Activated naive CD4-positive, alpha-beta T cell treated with anti-CD3 and anti-CD28 coated beads, Interleukin-2, amount 50 U/mL, for 72 hours (primary cell): Measurements from ENCODE around the gene ROR2. TPM values are rescaled to one million over a fixed set of nuclear protein-coding genes. Genes with fewer than 3 reads are reported as not detected.
A peak's percentile ranks its signal among the peaks of the same experiment; 100 is the strongest.

Source experiments
- ATAC-seq, 2 donors: fragments of 150-1000 bp; cut with Tn5 transposase; 2 replicates each; pipeline ENCODE4 v1.10.0; 2021; ENCODE audit warnings: mild to moderate bottlenecking in 2 of 2, moderate library complexity in 2 of 2
- DNase-seq, 2 donors: peaks; one replicate each; pipeline ENCODE4 v3.0.0; 2021 to 2022; ENCODE audit warnings: low spot score in 2 of 2
- H3K27ac Mint-ChIP-seq, 2 donors: one replicate each; pipeline ENCODE4 v1.8.0; 2022; ENCODE audit warnings: mild to moderate bottlenecking in 2 of 2, mixed read lengths in 2 of 2
- H3K36me3 Mint-ChIP-seq, 2 donors: one replicate each; pipeline ENCODE4 v1.8.0; 2022; ENCODE audit warnings: mixed read lengths in 2 of 2
- H3K9me3 Mint-ChIP-seq, 2 donors: one replicate each; pipeline ENCODE4 v1.8.0; 2022; ENCODE audit warnings: mixed read lengths in 2 of 2
- total RNA-seq, 2 donors: library from RNA; stranded (reverse); gene quantifications; one replicate each; pipeline ENCODE4 v1.2.3, GENCODE V29; 2022

Gene ROR2
- total RNA-seq, 2 donors from 2014 or later = not detected

DNA sequence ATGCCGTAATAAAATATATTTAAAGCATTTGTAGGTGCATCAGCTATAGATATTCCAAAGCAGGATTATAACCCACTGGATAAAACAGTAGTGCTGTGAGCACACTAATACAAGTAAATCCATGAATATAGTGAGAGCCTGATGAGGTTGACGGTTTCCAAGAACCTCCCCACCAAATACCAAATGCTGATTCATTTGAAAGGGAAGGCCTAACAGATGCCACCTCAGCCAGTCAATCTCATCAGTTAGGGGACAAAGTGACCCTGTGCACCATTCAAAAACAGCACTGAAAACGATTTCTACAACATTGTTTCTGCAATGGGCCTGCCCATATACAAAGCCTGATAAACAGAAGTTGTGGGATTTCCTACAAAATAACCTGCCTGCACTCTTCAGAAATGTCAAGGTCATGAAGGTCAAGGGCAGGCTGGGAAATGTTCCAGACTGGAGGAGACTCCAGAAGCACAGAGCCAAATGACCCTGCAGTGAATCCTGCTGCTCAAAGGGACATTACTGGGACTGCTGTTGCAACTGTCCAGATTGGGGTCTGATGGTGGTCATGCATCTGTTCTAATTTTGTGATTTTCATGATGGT lies 69.6 kb downstream of the ROR2 start:
- Mint-ChIP-seq H3K27ac (no peak overlapping the region), H3K9me3 (no peaks in the 10 kb centered on the region), H3K36me3 (no peaks in the 10 kb centered on the region)
- DNase-seq = no peak
- ATAC-seq = no peak

DNA sequence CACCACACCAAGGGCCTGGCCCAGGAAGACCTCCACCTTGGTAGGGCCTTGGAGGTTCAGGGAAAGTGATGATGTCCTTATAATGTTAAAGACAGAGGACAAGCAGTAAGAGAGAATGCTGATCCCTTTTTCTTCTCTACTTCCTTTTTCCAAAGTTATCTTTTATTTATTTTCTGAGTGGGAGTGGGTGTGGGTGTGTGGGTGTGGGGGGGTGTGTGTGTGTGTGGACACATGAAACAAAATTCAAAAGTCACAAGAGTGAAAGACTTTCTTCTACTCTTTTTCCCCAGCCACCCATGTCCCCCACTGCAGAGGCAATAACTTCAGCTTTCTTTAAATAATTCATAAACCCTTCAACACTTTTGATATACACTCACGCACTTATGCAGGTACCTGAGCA lies 70.8 kb downstream of the ROR2 start:
- Mint-ChIP-seq H3K27ac (no peak overlapping the region), H3K9me3 (no peaks in the 10 kb centered on the region), H3K36me3 (no peaks in the 10 kb centered on the region)
- ATAC-seq (no peak), DNase-seq (no peak)

DNA sequence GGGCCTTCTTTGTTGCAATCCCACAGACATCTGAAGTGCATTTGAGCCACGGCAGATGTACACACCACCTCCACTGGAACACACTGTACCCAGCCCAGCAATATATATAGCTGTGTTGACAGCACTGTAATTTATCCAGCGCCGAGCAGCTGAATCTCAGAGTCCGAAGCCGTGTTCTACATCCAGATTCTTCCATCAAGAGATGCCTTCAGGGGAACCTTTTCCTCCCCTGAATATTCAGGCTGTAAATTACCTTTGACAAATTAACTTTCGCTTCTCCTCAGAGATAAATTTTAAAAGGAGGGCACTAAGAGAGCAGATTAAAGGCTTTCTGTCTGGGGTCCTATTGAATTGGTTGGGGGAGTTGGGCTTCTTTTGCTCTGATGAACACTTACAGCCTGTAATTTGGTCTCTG lies 76.4 kb downstream of the ROR2 start:
- H3K36me3 Mint-ChIP-seq = no peaks in the 10 kb centered on the region
- H3K27ac Mint-ChIP-seq = no peak overlapping the region
- ATAC-seq (no peak), DNase-seq (no peak)
- H3K9me3 Mint-ChIP-seq = no peaks in the 10 kb centered on the region

DNA sequence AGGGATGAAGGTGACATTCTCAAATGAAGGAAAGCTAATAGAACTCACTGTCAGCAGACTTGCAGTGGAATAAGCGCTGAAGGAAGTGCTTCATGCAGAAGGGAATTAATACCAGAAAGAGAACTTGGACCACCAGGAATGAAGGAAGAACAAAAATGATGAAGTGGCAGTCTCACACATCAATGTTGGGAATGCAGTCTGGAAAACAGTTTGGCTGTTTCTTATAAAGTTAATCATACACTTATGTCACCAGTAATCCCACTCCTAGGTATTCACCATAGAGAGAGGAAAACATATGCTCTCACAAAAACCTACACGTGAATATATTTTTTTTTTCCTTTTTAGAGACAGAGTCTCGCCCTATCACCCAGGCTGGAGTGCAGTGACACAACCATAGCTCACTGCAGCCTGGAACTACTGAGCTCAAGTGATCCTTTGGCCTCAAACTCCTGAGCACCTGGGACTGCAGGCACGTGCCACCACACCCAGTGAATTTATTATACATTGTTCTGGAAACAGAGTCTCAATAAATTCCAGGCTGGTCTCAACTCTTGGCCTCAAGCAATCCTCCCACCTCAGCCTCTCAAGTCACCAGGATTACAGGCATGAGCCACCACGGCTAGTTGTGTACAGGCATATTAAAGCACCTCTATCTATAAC lies 81.2 kb downstream of the ROR2 start:
- Mint-ChIP-seq H3K36me3 (no peaks in the 10 kb centered on the region), H3K27ac (no peak overlapping the region), H3K9me3 (no peaks in the 10 kb centered on the region)
- ATAC-seq (no peak), DNase-seq (no peak)

DNA sequence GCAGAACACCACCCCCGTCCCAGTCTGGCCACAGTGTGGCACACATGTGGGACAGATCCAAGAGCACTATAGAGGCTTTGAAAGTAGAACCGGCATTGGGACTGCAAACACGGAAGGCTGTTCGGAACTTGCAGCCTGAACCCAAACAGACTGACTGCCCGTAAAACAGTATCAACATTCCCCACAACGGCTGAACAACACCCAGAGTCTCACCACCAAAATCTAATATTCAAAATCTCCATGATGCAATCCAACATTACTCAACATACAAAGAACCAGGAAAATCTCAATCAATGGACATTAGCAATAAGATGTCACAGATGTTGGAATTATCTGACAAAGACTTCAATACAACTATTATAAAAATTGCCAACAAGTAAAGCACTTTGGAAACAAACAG lies 82.3 kb downstream of the ROR2 start:
- H3K9me3 Mint-ChIP-seq = no peaks in the 10 kb centered on the region
- no peak overlapping the region for H3K27ac Mint-ChIP-seq
- no peaks in the 10 kb centered on the region for H3K36me3 Mint-ChIP-seq
- ATAC-seq = no peak
- no peak for DNase-seq

DNA sequence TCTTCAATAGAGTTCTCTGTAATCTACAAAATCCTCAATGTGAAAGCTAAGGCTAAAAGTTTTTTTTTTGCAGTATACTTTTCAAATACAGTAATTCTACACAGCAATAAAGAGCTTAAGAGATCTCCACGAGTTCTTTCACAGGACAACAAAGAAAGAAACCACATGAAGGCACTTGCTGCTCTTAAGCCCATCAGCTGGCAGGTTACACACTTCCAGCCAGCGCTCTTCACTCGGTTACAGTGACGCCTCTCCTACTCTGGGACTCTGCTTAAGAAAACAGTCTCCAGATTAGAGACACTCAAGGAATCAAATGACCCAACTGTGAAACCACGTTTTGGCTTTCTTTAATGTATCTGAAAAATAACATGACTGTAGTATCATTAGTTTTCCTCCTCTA lies 85.0 kb downstream of the ROR2 start:
- ATAC-seq (no peak), DNase-seq (no peak)
- Mint-ChIP-seq H3K36me3 (no peaks in the 10 kb centered on the region), H3K9me3 (no peaks in the 10 kb centered on the region), H3K27ac (no peak overlapping the region)

DNA sequence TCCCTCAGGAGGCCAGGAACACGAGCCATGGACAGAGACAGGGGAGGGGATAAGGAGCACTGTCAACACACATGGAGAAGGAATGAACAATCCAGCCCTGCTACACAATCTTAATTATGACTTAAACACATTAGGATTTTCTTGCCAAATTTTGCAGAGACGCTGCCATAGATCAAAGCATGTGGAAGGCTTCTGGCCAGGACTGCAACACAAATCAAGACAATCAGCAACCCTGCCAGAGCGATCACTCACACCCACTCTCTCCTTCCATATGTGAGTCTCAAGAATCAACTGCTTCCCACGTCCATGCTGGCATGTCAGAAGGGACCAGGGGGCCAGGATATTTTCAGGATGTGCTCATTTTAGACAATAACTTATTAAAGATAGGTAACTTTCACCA lies 85.6 kb downstream of the ROR2 start:
- no peaks in the 10 kb centered on the region for H3K9me3 Mint-ChIP-seq
- DNase-seq (no peak), ATAC-seq (no peak)
- no peaks in the 10 kb centered on the region for H3K36me3 Mint-ChIP-seq
- no peak overlapping the region for H3K27ac Mint-ChIP-seq

DNA sequence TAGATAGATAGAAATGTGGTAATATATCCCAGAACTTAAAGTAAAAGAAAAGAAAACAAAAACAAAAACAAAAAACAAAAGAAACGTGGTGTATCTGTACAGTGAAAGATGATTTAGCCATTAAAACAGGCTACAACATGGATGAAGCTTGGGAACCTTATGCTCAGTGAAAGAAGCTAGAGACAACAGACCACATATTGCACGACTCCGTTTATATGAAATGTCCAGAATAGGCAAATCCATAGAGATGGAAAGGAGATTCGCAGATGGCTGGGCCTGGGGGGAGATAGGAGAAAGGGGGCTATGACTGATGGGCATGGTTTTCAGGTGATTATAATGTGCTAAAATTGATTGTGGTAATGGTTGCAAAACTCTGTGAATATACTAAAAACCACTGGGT lies 86.6 kb downstream of the ROR2 start:
- no peaks in the 10 kb centered on the region for H3K9me3 Mint-ChIP-seq
- no peak overlapping the region for H3K27ac Mint-ChIP-seq
- no peak for DNase-seq
- no peak for ATAC-seq
- H3K36me3 Mint-ChIP-seq = no peaks in the 10 kb centered on the region

DNA sequence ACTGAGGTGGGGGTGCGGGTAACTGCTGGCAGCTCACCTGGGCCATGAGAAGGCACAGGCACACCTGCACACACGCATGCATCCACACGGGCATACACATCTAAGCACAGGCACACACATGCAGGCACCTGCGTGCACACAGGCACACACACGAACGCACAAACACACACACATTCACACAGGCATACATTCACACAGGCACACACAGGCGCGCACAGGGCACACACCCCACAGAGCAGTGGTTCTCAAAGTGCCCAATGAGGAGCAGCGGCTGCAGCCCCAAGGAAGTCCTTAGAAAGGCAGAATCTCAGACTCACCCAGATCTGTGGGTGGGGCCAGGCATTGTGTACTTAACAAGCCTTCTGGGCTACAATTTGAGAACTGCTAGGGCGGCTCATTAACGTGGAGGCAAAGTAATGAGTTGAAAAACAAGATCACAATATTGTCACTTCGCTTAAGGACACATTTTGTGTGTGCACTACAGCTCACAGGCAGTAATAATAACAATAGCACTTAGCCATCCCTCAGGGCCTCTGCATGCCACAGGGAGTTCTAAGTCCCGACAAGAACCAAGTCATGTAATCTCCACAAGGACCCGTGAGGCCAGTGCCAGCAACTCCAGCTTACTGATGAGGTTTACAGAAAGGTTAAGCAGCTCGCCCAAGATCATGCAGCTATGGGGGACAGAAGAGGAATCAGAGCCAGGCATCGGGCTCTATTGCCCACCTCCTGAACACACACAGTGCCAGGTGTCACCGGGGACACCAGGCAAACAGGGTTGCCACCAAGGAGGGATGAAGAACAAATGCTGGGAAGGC lies 91.6 kb downstream of the ROR2 start:
- no peak for DNase-seq
- no peak for ATAC-seq
- Mint-ChIP-seq H3K36me3 (no peaks in the 10 kb centered on the region), H3K9me3 (no peaks in the 10 kb centered on the region), H3K27ac (no peak overlapping the region)

DNA sequence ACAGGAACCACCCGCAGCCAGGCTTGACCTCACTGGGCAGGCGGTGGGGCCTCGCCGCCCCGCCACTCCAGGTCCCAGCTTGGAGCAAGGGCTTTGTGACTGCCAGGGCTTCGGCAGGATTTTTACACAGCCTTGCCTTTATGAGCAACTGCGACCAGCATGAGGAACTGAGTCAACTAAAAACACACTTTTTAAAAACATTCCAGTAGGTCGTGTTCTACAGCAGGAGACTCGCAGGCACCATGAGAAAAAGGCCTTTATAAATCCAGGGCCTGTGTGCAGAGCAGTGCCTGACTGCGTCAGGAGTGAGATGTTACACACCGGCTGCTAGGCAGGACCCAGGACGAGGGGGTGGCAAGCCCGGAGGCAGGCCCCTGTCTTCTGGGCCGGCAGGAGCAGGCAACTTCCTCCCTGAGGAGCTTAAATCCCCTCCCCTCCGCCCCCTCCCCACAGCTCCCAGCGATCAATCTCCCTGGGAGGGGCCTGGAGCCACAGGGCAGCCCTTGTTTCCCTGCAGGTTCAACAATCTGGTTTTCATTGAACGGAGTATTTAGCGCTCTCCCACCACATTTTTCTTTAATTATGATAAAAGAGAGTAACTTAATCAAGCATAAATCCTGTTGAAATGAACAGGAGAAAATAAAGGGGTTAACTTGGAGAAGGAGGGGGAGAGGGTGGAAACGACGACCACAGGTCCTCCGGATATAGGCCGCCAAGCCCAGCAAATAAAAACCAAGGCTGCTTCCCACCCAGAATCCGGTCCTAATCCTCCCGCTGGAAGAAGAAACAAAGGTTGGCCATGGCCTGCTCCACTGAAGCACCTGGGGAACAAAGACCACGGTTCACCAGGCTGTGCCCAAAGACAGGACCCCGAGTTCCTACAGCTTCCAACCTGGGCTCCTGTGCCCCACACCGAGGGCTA lies 92.5 kb downstream of the ROR2 start:
- Mint-ChIP-seq H3K36me3 (no peaks in the 10 kb centered on the region), H3K27ac (peak overlapping the region in 1 of 2 donors; percentile 62), H3K9me3 (no peaks in the 10 kb centered on the region)
- ATAC-seq (no peak), DNase-seq (no peak)

DNA sequence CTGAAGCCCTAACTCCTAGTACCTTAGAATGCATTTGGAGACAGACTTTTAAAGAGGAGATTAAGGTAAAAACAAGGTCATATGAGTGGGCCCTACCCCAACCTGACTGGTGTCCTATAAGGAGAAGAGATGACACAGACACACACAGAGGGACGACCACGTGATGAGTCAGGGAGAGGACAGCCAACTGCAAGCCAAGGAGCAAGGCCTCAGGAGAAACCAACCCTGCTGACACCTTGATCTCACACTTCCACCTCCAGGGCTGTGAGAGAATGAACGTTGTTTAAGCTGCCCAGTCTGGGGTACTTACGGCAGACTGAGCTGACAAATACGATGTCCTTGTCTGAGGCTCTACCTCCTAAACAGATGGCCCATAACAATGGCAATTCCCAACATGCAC lies 93.6 kb downstream of the ROR2 start:
- no peak for DNase-seq
- Mint-ChIP-seq H3K27ac (no peak overlapping the region), H3K36me3 (no peaks in the 10 kb centered on the region), H3K9me3 (no peaks in the 10 kb centered on the region)
- ATAC-seq = peak; percentile 50 to 67

DNA sequence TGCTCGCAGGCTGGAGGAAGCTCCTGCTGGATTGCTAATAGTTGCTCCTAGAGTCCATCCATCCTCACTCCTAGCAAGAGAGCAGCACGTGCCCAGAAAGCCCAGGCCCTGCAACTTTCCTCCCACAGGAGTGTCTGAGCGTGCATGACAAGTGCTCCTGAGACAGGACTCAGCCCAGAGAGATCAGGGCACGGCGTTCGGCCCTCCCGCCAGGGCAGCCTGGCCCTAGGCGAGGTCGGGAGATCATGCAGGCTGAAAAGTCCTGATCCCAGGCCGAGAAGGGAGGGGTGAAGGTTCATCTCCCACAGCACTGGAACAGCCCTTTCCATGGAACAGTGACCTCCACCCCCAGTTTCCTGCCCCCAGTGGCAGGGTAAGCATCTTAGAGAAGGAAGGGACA lies 94.8 kb downstream of the ROR2 start:
- H3K36me3 Mint-ChIP-seq = no peaks in the 10 kb centered on the region
- no peak overlapping the region for H3K27ac Mint-ChIP-seq
- DNase-seq (no peak), ATAC-seq (no peak)
- H3K9me3 Mint-ChIP-seq = no peaks in the 10 kb centered on the region

DNA sequence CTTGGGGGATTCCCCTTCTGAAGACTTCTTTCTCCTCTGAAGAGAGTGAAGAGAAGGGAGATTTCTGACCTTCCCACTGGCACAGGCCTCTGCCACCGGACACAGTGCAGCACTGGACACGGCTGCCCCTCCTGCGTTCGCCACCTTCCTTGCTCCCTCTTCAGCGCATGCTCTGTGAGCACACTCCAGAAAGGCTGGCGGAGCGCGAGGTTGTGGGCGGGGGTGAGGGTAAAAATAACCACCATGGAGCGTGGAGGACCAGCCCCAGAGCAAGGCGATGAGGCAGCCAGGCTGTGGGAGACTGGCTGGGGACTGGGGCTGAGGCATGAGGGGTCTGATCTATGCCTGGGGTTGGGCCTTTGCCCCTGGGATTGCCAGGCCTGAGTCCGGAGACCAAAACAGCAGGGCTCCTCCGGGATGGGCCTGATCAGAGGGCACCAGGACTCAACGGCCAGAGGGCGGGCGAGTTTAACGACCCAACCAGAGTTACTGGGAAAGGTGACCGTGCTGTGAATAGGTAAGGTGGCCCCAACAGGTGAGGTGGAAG lies 97.2 kb downstream of the ROR2 start:
- Mint-ChIP-seq H3K36me3 (no peaks in the 10 kb centered on the region), H3K9me3 (no peaks in the 10 kb centered on the region), H3K27ac (no peak overlapping the region)
- ATAC-seq = no peak
- no peak for DNase-seq

DNA sequence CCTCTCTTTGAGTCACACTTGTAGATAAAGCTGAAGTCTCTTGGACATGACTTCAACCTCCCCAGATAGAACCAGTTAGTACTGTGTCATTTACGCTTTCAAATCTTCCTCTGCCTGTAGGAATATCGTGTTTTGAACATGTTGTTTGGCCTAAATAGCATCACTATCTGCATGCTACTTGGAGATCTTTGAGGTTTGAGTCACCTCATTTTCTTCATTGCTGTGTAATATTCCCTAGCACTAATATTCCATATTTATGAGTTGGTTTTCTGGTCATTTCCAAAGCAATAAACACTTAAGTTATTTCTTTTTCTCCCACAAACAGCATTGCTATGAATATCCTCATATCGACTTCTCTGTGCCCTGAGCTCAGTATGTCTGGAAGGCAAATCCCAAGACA lies 100.3 kb downstream of the ROR2 start:
- ATAC-seq = no peak
- no peak for DNase-seq
- H3K27ac Mint-ChIP-seq = no peak overlapping the region
- no peaks in the 10 kb centered on the region for H3K9me3 Mint-ChIP-seq
- H3K36me3 Mint-ChIP-seq = no peaks in the 10 kb centered on the region

DNA sequence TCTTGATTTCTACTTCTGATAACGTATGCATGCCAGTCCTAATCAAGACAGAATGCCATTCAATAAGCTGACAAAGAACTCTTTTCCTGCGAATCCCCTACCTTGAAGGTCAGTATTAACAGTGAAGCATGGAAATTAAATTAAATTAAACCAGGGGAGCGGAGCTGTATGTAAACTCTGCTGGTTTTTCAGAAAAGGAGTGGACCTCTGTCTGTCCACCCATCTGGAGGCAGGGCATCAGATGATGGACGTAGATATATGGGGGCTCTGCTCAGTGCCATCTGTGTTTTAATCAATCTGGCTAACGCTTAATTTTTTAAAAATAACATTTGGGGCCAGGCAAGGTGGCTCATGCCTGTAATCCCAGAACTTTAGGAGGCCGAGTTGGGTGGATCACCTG lies 101.9 kb downstream of the ROR2 start:
- DNase-seq (no peak), ATAC-seq (no peak)
- H3K9me3 Mint-ChIP-seq = no peaks in the 10 kb centered on the region
- no peaks in the 10 kb centered on the region for H3K36me3 Mint-ChIP-seq
- no peak overlapping the region for H3K27ac Mint-ChIP-seq

DNA sequence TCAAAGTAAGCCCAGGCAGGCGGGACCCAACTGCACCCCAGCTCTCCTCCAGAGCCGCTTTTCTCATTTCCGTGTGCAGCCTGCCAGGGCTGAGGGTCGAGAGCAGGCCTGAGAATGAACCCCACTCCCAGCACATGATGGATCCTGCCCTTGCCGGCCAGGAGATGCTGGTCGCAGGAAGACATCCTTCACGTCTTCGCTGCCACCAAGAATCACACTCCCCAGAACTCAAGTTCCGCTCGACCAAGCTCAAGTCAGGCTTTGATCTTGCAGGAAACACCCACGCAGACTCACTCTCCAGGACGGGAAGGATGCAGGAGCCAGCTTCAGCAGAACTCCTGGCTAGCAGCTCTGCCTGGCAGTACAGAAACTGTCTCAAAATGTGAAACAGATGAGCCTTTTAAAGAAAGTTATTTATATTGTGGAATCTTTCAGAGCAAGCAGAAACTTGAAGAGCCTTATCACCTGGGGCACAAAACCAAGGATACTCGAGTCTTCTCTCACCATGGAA lies 102.4 kb downstream of the ROR2 start:
- ATAC-seq = no peak
- DNase-seq = no peak
- Mint-ChIP-seq H3K9me3 (no peaks in the 10 kb centered on the region), H3K36me3 (no peaks in the 10 kb centered on the region), H3K27ac (no peak overlapping the region)
